HEK293 (cell line): ENCODE measurements around the gene DLG2.

ENCODE experiments used
- CTCF ChIA-PET: fragments of 350-600 bp; formaldehyde crosslinking; extraction: SDS; loops from one replicate; lab custom pipeline; 2021; ENCODE audit warnings: antibody characterized with exemption; lab: Yijun Ruan, JAX
- POLR2A ChIA-PET: fragments of 300-600 bp; formaldehyde crosslinking; extraction: SDS; loops from one replicate; lab custom pipeline; 2020; ENCODE audit warnings: antibody characterized with exemption, inconsistent platforms; lab: Yijun Ruan, JAX
- H3K27ac ChIP-seq: fragments of 200-500 bp; sonication (Bioruptor generic); 2 replicates; pipeline ENCODE4 v1.5.1; 2014; ENCODE audit warnings: low read depth, low read length, control low read depth, inconsistent platforms; ENCODE audit errors: extremely low read depth
- H3K36me3 ChIP-seq, 2 experiments: fragments of 200-500 bp in 1 of 2; sonication (Bioruptor generic) in 1 of 2; 1 replicate in 1 of 2; 2 replicates in 1 of 2; pipeline ENCODE4 v1.5.1; 2014 to 2017; ENCODE audit warnings: inconsistent platforms in 2 of 2, low read length in 2 of 2; ENCODE audit not compliant: control insufficient read depth in 2 of 2, insufficient read depth in 1 of 2
- H3K4me1 ChIP-seq: fragments of 200-500 bp; sonication (Bioruptor generic); 2 replicates; pipeline ENCODE4 v1.5.1; 2014; ENCODE audit warnings: mild to moderate bottlenecking, low read length, inconsistent platforms; ENCODE audit not compliant: control insufficient read depth, insufficient read depth
- H3K4me3 ChIP-seq: 2 replicates; pipeline ENCODE4 v1.5.1; 2011; ENCODE audit warnings: low read depth, mild to moderate bottlenecking, control low read depth, low read length, moderate library complexity
- H3K9me3 ChIP-seq: fragments of 200-500 bp; sonication (Bioruptor generic); 2 replicates; pipeline ENCODE4 v1.5.1; 2014; ENCODE audit warnings: low read depth, low read length, inconsistent platforms; ENCODE audit not compliant: control insufficient read depth, insufficient read depth
- ATF2 ChIP-seq: fragments of 450-650 bp; formaldehyde crosslinking; IDR thresholded peaks from 2 replicates; pipeline ENCODE4 v1.5.1; 2016; ENCODE audit warnings: missing biosample characterization, missing genetic modification characterization, low read depth
- IKZF3 ChIP-seq: fragments of 450-650 bp; IDR thresholded peaks from 2 replicates; pipeline ENCODE4 v1.5.0; 2018; ENCODE audit warnings: missing biosample characterization, mild to moderate bottlenecking, missing genetic modification characterization, moderate library complexity
- KLF17 ChIP-seq: fragments of 450-650 bp; formaldehyde crosslinking; IDR thresholded peaks from 2 replicates; pipeline ENCODE4 v1.5.1; 2016; ENCODE audit warnings: missing biosample characterization, missing genetic modification characterization
- MEIS1 ChIP-seq: sonication (generic); formaldehyde crosslinking; IDR thresholded peaks from 2 replicates; pipeline ENCODE4 v1.8.1; 2022; ENCODE audit warnings: missing genetic modification reagents, mild to moderate bottlenecking, borderline replicate concordance
- MZF1 ChIP-seq: fragments of 450-650 bp; formaldehyde crosslinking; IDR thresholded peaks from 2 replicates; pipeline ENCODE4 v1.5.1; 2017; ENCODE audit warnings: missing biosample characterization, missing genetic modification characterization, borderline replicate concordance
- PRDM1 ChIP-seq: fragments of 450-650 bp; formaldehyde crosslinking; IDR thresholded peaks from 2 replicates; pipeline ENCODE4; 2016; ENCODE audit warnings: missing biosample characterization, missing genetic modification characterization
- ZBTB6 ChIP-seq: fragments of 450-650 bp; formaldehyde crosslinking; IDR thresholded peaks from 2 replicates; pipeline ENCODE4 v1.5.1; 2017; ENCODE audit warnings: missing biosample characterization, missing genetic modification characterization
- ZFP41 ChIP-seq: fragments of 450-650 bp; formaldehyde crosslinking; IDR thresholded peaks from 2 replicates; pipeline ENCODE4 v1.5.1; 2016; ENCODE audit warnings: missing biosample characterization, missing genetic modification characterization, borderline replicate concordance
- ZNF112 ChIP-seq: fragments of 450-650 bp; formaldehyde crosslinking; IDR thresholded peaks from 2 replicates; pipeline ENCODE4 v1.5.0; 2017; ENCODE audit warnings: missing biosample characterization, missing genetic modification characterization
- ZNF148 ChIP-seq: fragments of 450-650 bp; formaldehyde crosslinking; IDR thresholded peaks from 2 replicates; pipeline ENCODE4 v1.5.0; 2017; ENCODE audit warnings: missing biosample characterization, missing genetic modification characterization, borderline replicate concordance
- ZNF221 ChIP-seq: fragments of 450-650 bp; formaldehyde crosslinking; IDR thresholded peaks from 2 replicates; pipeline ENCODE4 v1.5.1; 2017; ENCODE audit warnings: missing biosample characterization, missing genetic modification characterization, borderline replicate concordance
- ZNF391 ChIP-seq: fragments of 450-650 bp; formaldehyde crosslinking; IDR thresholded peaks from 2 replicates; pipeline ENCODE4 v1.5.1; 2016; ENCODE audit warnings: low read depth, missing biosample characterization, missing genetic modification characterization, borderline replicate concordance
- ZNF521 ChIP-seq: fragments of 450-650 bp; formaldehyde crosslinking; IDR thresholded peaks from 2 replicates; pipeline ENCODE4 v1.5.1; 2017; ENCODE audit warnings: missing biosample characterization, mild to moderate bottlenecking, missing genetic modification characterization
- ZNF544 ChIP-seq: fragments of 450-650 bp; formaldehyde crosslinking; IDR thresholded peaks from 2 replicates; pipeline ENCODE4 v1.5.0; 2017; ENCODE audit warnings: missing biosample characterization, missing genetic modification characterization
- ZNF558 ChIP-seq: fragments of 450-650 bp; formaldehyde crosslinking; IDR thresholded peaks from 2 replicates; pipeline ENCODE4 v1.5.1; 2016; ENCODE audit warnings: missing biosample characterization, missing genetic modification characterization
- ZNF654 ChIP-seq: fragments of 450-650 bp; formaldehyde crosslinking; IDR thresholded peaks from 2 replicates; pipeline ENCODE4 v1.5.1; 2016; ENCODE audit warnings: low read depth, missing biosample characterization, missing genetic modification characterization
- ZNF664 ChIP-seq: fragments of 450-650 bp; formaldehyde crosslinking; IDR thresholded peaks from 2 replicates; pipeline ENCODE4 v1.5.1; 2016; ENCODE audit warnings: missing biosample characterization, missing genetic modification characterization
- ZNF701 ChIP-seq: fragments of 450-650 bp; formaldehyde crosslinking; IDR thresholded peaks from 2 replicates; pipeline ENCODE4 v1.5.1; 2016; ENCODE audit warnings: missing biosample characterization, missing genetic modification characterization
- ZNF777 ChIP-seq: fragments of 450-650 bp; formaldehyde crosslinking; IDR thresholded peaks from 2 replicates; pipeline ENCODE4 v1.5.1; 2017; ENCODE audit warnings: missing biosample characterization, missing genetic modification characterization, borderline replicate concordance
- ZNF791 ChIP-seq: fragments of 450-650 bp; formaldehyde crosslinking; IDR thresholded peaks from 2 replicates; pipeline ENCODE4 v1.5.1; 2016; ENCODE audit warnings: missing biosample characterization, missing genetic modification characterization
- ZNF830 ChIP-seq: fragments of 450-650 bp; IDR thresholded peaks from 2 replicates; pipeline ENCODE4 v1.5.0; 2018; ENCODE audit warnings: missing biosample characterization, missing genetic modification characterization, low read depth, mild to moderate bottlenecking, moderate library complexity
- ZSCAN18 ChIP-seq: fragments of 450-650 bp; formaldehyde crosslinking; IDR thresholded peaks from 2 replicates; pipeline ENCODE4 v1.5.1; 2016; ENCODE audit warnings: missing biosample characterization, missing genetic modification characterization
- ZXDB ChIP-seq: fragments of 450-650 bp; formaldehyde crosslinking; IDR thresholded peaks from 2 replicates; pipeline ENCODE4 v1.5.1; 2016; ENCODE audit warnings: missing biosample characterization, missing genetic modification characterization

Gene DLG2

GRCh38 chr11:83709434-83709833 is 1917.7 kb downstream of the DLG2 start:
- H3K4me1 ChIP-seq, result no peaks in the 10 kb centered on the region
- no peaks in the 10 kb centered on the region for H3K9me3 ChIP-seq
- TF ChIP-seq ZNF221 (tag by site-specific recombination), result no peak
- no peak for TF ChIP-seq ZNF664 (tag by site-specific recombination)
- no peak for TF ChIP-seq IKZF3
- TF ChIP-seq PRDM1 (tag by site-specific recombination), result no peak
- no peak for TF ChIP-seq ZNF791 (tag by site-specific recombination)
- TF ChIP-seq ZBTB6 (tag by site-specific recombination), result no peak
- TF ChIP-seq ZSCAN18 (tag by site-specific recombination), result no peak
- no peak for TF ChIP-seq MZF1 (tag by site-specific recombination)
- no peak for TF ChIP-seq ZNF544 (tag by site-specific recombination)
- TF ChIP-seq ZNF112 (tag by site-specific recombination), result no peak
- TF ChIP-seq MEIS1 (CRISPR knock-in tag), result no peak
- TF ChIP-seq ZNF521, result no peak
- TF ChIP-seq ZNF558 (tag by site-specific recombination), result no peak
- TF ChIP-seq KLF17 (tag by site-specific recombination), result no peak
- no peak for TF ChIP-seq ZNF830 (tag by site-specific recombination)
- TF ChIP-seq ZXDB (tag by site-specific recombination), result no peak
- no peak for TF ChIP-seq ZNF701 (tag by site-specific recombination)
- no peak for TF ChIP-seq ZNF654
- TF ChIP-seq ZNF777 (tag by site-specific recombination), result no peak
- TF ChIP-seq ZFP41 (tag by site-specific recombination), result no peak
- TF ChIP-seq, all 188 proteins: peak for 0
- Histone ChIP-seq H3K36me3 (no peaks in the 10 kb centered on the region), H3K27ac (no peak overlapping the region), H3K4me3 (no peak overlapping the region)
- POLR2A ChIA-PET, result no interaction called here
- CTCF ChIA-PET, result interaction anchor here (0.7 to 1.0 kb wide), 2 partner anchors 15 to 362 kb away, joined by 3 read pairs; no protein-coding TSS in a partner anchor

- CTCF ChIA-PET, result interaction anchor here (0.6 kb wide), 1 partner anchor 457 kb away, joined by 3 read pairs; no protein-coding TSS in a partner anchor
- TF ChIP-seq ZNF112 (tag by site-specific recombination) (no peak), ATF2 (tag by site-specific recombination) (no peak), KLF17 (tag by site-specific recombination) (no peak), ZNF148 (tag by site-specific recombination) (no peak), ZNF391 (no peak)
- no peak overlapping the region for H3K27ac ChIP-seq
- POLR2A ChIA-PET, result no interaction called here
- H3K4me3 ChIP-seq, result no peak overlapping the region
- H3K4me1 ChIP-seq, result no peaks in the 10 kb centered on the region
- H3K36me3 ChIP-seq, result no peaks in the 10 kb centered on the region
- H3K9me3 ChIP-seq, result no peaks in the 10 kb centered on the region
Measured at GRCh38 chr11:83706566-83706965, 1920.6 kb downstream of the DLG2 start.
